HK-2 (cell line): Measurements from ENCODE around the gene BICD2.
A peak's percentile ranks its signal among the peaks of the same experiment; 100 is the strongest.
"Not testable (repeated sequence)": the region's sequence is repeated elsewhere in the genome, so short reads cannot be mapped to it uniquely, and the experiment has no call there.

Experiments
- DNase-seq: peaks from one replicate; pipeline ENCODE4 v3.0.0-alpha.2; 2018; ENCODE audit not compliant: unreplicated experiment

Gene BICD2

DNA sequence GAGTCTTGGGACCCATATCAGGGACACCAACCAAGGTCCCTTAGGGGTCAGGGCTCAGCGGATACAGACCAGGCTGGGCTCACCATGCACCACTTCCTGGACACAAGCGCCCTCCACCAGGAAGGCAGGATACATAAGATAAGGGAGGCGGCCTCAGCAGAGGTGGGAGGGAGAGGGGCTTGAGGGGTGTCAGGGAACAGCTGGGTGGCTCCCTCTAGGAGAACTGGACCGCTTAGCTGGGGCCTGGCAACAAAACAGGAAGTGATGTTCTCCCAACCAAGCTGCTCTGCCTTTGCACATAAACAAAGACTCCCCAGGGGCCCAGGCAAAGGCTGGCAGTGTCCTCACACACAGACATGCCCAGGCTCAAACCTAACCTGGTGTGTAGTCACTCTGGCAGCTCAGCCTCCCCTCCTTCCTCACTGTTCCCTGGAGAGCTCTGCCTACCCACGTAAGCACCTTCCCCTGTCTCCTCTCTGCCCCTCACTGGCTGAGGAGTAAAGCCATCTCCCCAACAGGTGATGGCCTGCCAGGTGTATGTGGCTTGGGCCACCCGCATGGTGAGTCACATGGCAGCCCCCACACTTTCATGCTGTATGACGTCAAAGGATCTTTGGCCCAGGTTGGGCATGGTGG lies 5.8 kb upstream of the BICD2 start:
- DNase-seq, result no peak

DNA sequence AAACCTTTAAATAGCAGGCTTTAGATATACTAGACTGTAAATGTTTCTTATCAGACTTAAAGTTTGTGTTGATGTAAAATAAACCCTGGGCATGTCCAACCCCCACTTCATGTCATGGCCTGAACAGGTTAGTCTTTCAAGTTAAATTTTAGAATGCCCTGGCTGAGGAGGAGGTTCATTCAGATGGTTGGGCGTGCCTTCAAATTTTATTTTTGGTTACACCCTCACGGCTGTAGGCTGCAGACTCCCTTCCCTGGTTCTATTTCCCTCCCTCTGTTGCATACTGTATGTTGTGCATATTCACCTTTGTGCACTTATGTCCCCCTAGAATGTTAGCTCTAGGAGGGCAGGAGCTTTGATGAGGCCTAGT lies 5.3 kb upstream of the BICD2 start:
- no peak for DNase-seq

DNA sequence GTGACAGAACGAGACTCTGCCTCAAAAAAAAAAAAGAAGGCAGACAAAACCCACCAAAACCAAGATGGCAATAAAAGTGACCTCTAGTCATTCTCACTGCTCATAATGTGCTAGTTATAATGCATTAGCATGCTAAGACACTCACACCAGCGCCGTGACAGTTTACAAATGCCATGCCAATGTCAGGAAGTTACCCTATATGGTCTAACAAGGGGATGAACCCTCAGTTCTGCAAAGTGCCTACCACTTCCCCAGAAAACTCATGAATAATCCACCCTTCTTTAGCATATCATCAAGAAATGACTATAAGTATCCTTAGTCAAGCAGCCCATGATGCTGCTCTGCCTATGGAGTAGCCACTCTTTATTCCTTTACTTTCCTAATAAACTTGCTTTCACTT lies 4.7 kb upstream of the BICD2 start:
- DNase-seq, result no peak

DNA sequence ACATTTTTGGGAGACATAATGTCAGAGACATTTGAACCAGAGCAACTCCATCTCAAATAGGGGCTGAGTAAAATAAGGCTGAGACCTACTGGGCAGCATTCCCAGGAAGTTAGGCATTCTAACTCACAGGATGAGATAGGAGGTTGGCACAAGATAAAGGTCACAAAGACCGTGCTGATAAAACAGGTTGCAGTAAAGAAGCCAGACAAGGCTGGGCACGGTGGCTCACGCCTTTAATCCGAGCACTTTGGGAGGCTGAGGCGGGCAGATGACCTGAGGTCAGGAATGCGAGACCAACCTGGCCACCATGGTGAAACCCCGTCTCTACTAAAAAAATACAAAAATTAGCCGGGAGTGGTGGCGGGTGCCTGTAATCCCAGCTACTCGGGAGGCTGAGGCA lies 4.2 kb upstream of the BICD2 start:
- not testable (repeated sequence) for DNase-seq

DNA sequence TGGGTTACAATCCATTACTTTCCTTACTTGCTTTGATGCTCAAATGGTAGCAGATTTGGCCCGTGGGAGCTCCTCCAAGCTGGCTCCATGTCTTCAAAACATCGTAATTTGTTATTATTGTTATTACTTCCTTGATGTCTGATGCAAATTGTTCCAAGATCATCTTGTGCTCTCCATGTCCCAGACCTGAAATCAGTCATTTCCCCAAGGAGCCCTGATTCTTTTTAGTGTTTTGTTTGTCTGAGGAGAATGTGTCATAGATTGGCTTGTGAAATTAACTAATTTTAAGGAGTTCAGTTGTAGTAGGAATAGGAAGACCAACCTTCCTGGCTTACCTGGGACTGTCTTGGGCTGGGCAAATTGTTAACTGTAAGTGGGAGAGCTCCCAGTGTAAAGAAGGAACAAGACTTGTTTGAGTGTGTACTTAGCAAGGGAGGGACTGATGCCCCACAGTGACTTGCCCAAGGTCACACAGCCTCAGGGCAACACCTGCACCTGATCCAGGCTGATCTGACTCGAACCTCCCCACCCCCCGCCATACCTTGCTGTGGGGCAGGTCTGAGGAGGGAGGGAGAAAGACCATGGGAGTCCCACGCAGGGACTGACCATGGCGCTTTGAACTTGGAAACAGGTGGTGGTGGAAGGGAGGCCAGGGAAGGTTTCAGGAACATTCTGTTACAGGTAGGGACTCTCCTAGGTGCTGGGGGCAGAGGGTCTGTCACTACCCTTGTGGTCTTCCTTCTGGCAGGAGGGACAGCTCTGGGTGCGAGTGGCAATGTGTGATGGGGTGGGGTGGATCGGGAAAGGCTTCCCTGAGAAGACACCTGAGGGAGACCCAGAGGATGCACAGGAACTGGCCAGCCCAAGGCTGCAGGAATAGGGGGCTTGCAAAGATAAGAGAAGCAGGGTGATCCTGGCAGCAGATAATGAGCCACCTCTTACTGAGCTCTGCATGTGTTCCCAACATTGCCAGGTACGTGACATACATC lies 2.7 kb upstream of the BICD2 start:
- DNase-seq, result no peak

DNA sequence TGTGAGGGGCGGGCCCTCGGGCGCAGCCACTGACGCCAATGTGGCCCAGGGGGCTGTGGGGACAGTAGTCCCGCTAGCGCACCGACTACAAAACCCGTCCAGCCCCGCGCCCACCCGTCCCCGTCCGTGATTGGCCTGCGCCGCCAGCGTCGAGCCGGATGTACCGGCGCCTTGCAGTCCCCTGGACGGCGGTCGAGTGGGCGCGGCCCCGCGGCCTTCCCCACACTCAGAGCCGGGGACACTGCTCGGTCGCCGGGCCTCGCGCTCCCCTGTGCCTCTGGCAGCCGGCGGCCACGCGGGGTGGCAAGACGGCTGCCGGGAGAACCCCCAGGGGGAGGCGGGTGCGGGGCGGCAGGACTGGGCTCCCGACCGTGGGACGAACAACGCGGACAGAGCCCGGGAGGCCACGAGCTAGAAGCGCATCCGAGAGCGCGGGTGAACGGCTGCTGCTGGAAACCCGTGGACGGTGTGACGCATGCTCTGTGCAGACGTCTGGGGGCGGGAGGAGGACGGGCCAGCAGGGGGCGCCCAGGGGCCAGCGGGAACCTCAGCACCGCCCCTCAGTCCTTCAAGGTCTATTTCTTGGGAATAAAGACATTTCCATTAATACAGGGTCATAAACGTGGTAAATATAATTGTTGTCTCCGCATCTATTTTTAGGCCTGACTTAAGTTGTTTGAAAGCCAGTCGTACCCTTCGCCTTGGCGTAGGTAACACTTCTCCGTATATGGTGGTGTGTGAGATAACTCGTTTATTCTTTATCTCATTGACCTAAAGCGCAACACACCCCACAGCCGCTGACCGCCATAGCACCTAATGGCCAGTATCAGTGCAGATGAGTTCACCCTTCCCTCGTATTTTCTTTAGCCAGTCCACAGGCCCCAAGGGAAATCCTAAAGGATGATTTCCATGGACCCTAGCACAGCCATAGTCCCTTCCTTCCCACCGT lies 629 bp upstream of the BICD2 start:
- peak; percentile 88 for DNase-seq

DNA sequence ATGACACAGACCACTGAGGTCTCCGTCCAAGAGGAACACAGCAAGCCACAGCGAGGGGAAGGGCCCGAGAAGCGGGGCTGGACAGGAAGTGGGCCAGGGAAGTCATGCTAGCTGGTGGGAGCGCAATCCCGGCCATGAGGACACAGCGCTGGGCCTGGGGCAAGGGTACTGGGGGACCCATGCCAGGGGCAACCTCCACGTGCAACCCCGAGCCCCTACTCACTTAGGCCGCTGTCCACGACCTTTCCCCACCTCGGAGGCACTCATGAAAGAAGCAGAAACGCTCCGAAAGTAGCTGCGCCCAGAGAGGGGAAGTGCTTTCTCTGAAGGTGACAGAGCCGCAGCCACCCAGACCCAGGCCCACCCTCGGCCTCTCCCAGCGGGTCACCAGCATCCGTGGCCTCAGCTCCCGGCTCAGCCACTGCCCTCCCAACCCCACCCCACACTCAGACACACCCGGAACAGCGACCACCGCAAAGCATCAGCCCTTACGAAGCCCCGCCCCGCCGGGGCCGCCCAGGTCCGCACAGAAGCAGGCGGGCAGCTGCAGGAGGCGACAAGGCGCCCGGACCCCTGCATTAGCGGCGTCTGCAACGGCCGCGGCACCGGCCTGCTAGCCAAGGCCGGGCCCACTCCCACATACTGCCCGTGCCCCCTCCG lies 782 bp downstream of the BICD2 start:
- DNase-seq, result peak; percentile 42

DNA sequence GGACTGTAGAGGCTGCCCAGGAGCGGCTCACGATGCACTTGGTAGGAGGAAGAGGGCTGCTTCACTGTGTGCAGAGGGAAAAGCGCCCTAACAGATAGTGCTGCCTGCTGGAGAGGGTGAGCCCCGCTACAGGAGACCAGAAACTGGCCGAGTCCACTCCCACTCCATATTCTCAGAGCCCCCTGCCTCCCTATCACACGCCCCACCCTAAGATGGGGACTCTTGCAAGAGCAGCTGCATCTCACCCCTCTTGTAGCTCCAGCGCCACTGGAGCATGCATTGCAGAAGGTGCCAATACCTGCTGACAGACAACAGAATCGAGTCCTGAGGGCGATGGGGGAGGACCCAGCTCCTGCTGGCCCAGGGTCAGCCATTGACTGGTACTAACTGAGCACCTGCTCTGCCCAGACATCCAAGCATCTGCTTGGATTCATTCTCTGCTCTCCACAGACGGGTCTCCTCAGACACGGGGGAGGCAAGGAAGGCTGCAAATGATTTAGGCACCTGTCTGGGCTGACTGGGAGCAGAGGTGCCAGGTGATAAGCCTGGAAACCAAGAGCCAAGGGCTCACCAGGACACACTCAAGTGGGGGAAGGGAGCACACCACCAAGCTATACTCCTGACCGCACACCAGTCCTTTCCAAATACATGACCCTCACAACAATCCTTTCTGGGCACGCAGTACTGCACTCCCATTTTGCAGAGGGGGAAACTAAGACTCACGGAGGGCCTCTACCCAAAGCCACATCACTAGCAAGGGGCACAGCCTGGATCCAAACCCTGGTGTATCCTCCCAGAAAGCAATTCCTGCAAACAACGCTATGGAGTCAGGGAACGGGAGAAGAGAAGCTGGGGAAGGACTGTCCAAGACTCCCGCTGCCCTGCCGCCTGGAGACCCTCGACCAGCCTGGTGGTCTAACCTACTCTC lies 1.6 kb downstream of the BICD2 start:
- DNase-seq, result no peak

- no peak for DNase-seq
Observed at GRCh38 chr9:92762196-92762595, 2.4 kb downstream of the BICD2 start.

DNA sequence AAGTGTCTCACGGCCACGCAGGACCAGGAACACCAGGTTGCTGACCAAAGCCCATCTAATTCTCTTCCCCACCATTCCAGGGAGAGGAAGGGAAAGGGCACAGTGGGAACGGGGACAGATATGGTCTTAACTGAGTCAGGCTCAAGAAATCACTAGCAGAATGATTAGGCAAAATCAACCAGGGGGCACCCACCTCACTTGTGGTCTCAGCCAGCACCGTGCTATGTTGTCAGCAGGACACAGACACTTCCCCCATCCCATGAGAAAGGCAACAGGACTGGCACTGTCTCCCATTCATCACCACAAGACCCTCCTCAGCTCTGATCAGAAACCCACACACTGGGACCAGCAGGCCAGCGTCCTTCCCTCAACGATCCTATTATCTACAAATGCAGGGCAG lies 2.9 kb downstream of the BICD2 start:
- no peak for DNase-seq

- no peak for DNase-seq
Observed at GRCh38 chr9:92760494-92760893, 4.1 kb downstream of the BICD2 start.

- DNase-seq, result no peak
Observed at GRCh38 chr9:92760070-92760469, 4.6 kb downstream of the BICD2 start.

GRCh38 chr9:92759446-92759845 lies 5.2 kb downstream of the BICD2 start:
- DNase-seq, result no peak

DNA sequence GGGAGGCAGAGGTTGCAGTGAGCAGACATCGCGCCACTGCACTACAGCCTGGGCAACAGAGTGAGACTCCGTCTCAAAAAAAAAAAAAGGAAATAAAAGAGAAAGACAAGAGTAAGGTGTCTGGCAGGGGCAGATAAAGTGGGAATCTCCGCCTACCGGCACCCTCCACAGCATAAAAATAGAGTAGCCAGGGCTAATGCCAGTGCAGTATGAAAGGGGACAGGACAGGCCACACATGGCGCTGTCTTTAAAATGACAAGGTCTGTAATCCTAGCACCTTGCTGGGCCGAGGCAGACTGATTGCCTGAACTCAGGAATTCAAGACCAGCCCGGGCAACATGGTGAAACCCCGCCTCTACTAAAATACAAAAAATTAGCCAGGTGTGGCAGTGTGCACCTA lies 7.8 kb downstream of the BICD2 start:
- DNase-seq, result no peak

DNA sequence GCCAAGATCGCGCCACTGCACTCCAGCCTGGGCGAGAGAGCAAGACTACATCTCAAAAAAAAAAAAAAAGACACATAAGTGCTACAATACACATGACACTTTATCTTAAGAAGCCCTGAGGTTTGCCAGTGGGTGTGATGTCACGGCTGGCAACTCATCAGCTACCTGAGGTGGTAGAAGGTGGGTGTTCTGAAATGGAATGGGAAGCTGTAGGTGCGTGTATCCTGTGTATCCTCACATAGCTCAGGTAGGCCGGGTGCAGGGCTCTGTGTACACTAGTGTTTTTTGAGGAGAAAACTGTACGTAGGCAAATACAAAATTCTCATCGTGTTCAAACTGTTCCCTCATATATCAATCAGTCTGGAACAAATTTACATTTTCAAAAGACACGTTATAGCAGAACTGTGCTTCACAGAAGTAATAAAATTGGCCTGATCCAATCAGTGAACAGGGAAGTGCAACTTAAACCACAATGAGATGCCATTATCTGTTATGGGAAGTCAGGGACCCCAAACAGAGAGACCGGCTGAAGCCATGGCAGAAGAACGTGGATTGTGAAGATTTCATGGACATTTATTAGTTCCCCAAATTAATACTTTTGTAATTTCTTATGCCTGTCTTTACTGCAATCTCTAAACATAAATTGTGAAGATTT lies 10.4 kb downstream of the BICD2 start:
- no peak for DNase-seq

GRCh38 chr9:92752812-92753404 lies 11.7 kb downstream of the BICD2 start:
- DNase-seq, result no peak

DNA sequence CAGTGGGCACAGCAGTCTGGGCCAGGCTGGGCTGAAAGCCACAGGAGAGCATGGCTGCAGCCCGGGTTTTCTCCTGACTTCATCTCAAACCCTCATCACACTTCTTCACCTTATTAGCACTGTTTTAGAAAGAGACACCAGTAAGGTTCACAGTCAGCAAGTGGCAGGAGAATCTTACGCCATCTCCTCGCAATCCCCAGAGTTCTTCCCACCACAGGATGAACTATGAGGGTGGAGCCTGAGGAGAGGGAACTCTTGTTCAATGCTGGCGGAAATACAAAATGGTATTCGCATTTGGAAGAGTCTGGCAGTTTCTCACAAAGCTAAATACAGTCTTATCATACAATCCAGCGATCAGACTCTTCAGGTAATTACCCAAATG lies 14.7 kb downstream of the BICD2 start:
- no peak for DNase-seq

GRCh38 chr9:92749071-92749933 lies 15.3 kb downstream of the BICD2 start:
- DNase-seq, result no peak

DNA sequence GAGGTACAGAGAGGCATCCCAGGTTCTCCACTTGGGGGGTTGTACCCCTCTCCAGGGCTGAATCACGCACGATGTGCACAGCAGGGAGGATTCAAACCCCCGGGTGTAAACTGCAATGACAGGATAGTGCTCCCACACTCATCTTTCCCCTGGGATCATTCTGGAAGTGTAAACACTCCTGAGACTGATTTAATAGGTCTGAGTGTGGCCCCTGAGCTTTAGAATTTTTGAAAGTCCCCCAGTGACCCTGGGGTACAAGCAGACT lies 16.5 kb downstream of the BICD2 start:
- no peak for DNase-seq
